Stimulated activated CD8-positive, alpha-beta memory T cell treated with anti-CD3 and anti-CD28 coated beads, Interleukin-4, amount 100 ng/mL, for 4 hours (primary cell): ENCODE measurements around the gene C16orf89.
"Not testable (repeated sequence)": the region's sequence is repeated elsewhere in the genome, so short reads cannot be mapped to it uniquely, and the experiment has no call there.

Experiments used
- DNase-seq, 2 donors: peaks; one replicate each; pipeline ENCODE4 v3.0.0-alpha.2; 2020; ENCODE audit warnings: low read depth in 2 of 2, low spot score in 1 of 2

The C16orf89 gene

GRCh38 chr16:5084802-5085201, 19.0 kb upstream of the C16orf89 start:
- DNase-seq: peak in 1 of 2 donors; percentile 30

GRCh38 chr16:5084099-5084731, 18.5 kb upstream of the C16orf89 start:
- DNase-seq: not testable (repeated sequence)

- DNase-seq: not testable (repeated sequence)
Observed at GRCh38 chr16:5083646-5084045, 17.9 kb upstream of the C16orf89 start.

- DNase-seq: not testable (repeated sequence)
Observed at GRCh38 chr16:5080996-5081395, 15.2 kb upstream of the C16orf89 start.

- DNase-seq: not testable (repeated sequence)
Observed at GRCh38 chr16:5080461-5080860, 14.7 kb upstream of the C16orf89 start.

GRCh38 chr16:5078626-5079025, 12.9 kb upstream of the C16orf89 start:
- no peak for DNase-seq

GRCh38 chr16:5077304-5077703, 11.5 kb upstream of the C16orf89 start:
- DNase-seq: no peak

- no peak for DNase-seq
Observed at GRCh38 chr16:5075637-5076036, 9.9 kb upstream of the C16orf89 start.

- not testable (repeated sequence) for DNase-seq
Observed at GRCh38 chr16:5073771-5074170, 8.0 kb upstream of the C16orf89 start.

- no peak for DNase-seq
Observed at GRCh38 chr16:5073279-5073629, 7.5 kb upstream of the C16orf89 start.

GRCh38 chr16:5072334-5073278, 6.8 kb upstream of the C16orf89 start:
- DNase-seq: no peak

GRCh38 chr16:5071681-5072333, 6.1 kb upstream of the C16orf89 start, which contains the start of gene ALG1:
Gene ALG1 (plus strand): TSS chr16:5071843. CDS start chr16:5071850, 7 bp downstream.
- DNase-seq: peak; percentile 77 to 81

- DNase-seq: no peak
Observed at GRCh38 chr16:5071341-5071680, 5.6 kb upstream of the C16orf89 start.

- DNase-seq: no peak
Observed at GRCh38 chr16:5070431-5071186, 4.9 kb upstream of the C16orf89 start.

GRCh38 chr16:5069854-5070253, 4.1 kb upstream of the C16orf89 start:
- no peak for DNase-seq

- DNase-seq: no peak
Observed at GRCh38 chr16:5069048-5069447, 3.3 kb upstream of the C16orf89 start.

- no peak for DNase-seq
Observed at GRCh38 chr16:5066511-5066910, 755 bp upstream of the C16orf89 start.

GRCh38 chr16:5065326-5065725, 430 bp downstream of the C16orf89 start:
- no peak for DNase-seq

- no peak for DNase-seq
Observed at GRCh38 chr16:5064915-5065314, 841 bp downstream of the C16orf89 start.

- DNase-seq: no peak
Observed at GRCh38 chr16:5062790-5063765, 2.7 kb downstream of the C16orf89 start.
